ENCODE measurements around the gene ORC5.

DNA sequence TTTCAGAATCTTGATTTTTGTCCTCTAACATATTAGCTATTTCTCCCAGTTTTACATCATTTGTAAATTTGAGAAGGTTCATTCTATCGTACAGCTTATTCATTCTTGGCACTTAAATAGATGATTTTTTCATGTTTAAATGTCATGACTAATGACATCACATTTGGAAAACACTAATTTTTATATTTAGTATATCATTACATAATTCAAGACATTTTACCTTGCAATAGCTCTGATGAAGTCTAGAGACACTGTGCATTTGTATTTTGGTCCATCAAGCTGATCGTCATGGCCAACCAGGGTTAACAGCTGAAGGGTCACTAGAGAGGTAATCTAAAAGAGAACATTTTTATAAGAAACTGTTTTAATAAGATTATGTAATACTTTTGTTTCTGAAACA lies 71.3 kb downstream of the ORC5 start:
- TF ChIP-seq POLR2A (IDR thresholded peaks at IDR 0.05; ENCODE audit: low read length) (no peak), GATA1 (IDR thresholded peaks at IDR 0.05; ENCODE audit: low read depth, low read length) (no peak)
